Hepatocyte (in vitro differentiated cells): ENCODE measurements around the gene SAP30BP. TPM values are rescaled to one million over a fixed set of nuclear protein-coding genes. Genes with fewer than 3 reads are reported as not detected.

Experiments
- DNase-seq: peaks from one replicate; pipeline ENCODE4 v3.0.0-alpha.2; 2016; ENCODE audit warnings: low spot score
- H2AFZ ChIP-seq: fragments of 200-600 bp; sonication (generic); 2 replicates; pipeline ENCODE4 v1.6.0; 2016; ENCODE audit warnings: antibody characterized with exemption, mild to moderate bottlenecking
- H3K27ac ChIP-seq: fragments of 200-600 bp; sonication (generic); 2 replicates; pipeline ENCODE4 v1.5.1; 2016; ENCODE audit warnings: mild to moderate bottlenecking
- H3K27me3 ChIP-seq: fragments of 200-600 bp; sonication (generic); 2 replicates; pipeline ENCODE4 v1.6.1; 2016
- H3K36me3 ChIP-seq: fragments of 200-600 bp; sonication (generic); replicated peaks from 2 replicates; pipeline ENCODE4 v1.5.1; 2016; ENCODE audit warnings: low read depth; ENCODE audit not compliant: insufficient read depth
- H3K4me1 ChIP-seq: fragments of 200-600 bp; sonication (generic); 2 replicates; pipeline ENCODE4 v1.5.1; 2016; ENCODE audit warnings: mild to moderate bottlenecking, moderate library complexity; ENCODE audit not compliant: insufficient read depth
- H3K4me2 ChIP-seq: fragments of 200-600 bp; sonication (generic); 2 replicates; pipeline ENCODE4 v1.6.0; 2016
- H3K4me3 ChIP-seq: fragments of 200-600 bp; sonication (generic); 2 replicates; pipeline ENCODE4 v1.5.1; 2016; ENCODE audit warnings: mild to moderate bottlenecking
- H3K79me2 ChIP-seq: fragments of 200-600 bp; sonication (generic); 2 replicates; pipeline ENCODE4 v1.6.0; 2017; ENCODE audit warnings: mild to moderate bottlenecking
- H3K9me2 ChIP-seq: fragments of 200-600 bp; sonication (generic); replicated peaks from 2 replicates; pipeline ENCODE4 v1.6.0; 2017; ENCODE audit warnings: mild to moderate bottlenecking; ENCODE audit not compliant: insufficient read depth
- H3K9me3 ChIP-seq: fragments of 200-600 bp; sonication (generic); 2 replicates; pipeline ENCODE4 v1.5.1; 2016; ENCODE audit warnings: low read depth, mild to moderate bottlenecking
- H4K20me1 ChIP-seq: fragments of 200-600 bp; sonication (generic); 2 replicates; pipeline ENCODE4 v1.6.0; 2016; ENCODE audit warnings: mild to moderate bottlenecking; ENCODE audit not compliant: insufficient read depth, poor library complexity, severe bottlenecking
- CTCF ChIP-seq: fragments of 200-600 bp; sonication (generic); IDR thresholded peaks from 2 replicates; pipeline ENCODE4 v1.5.1; 2016; ENCODE audit warnings: antibody characterized with exemption, mild to moderate bottlenecking; ENCODE audit not compliant: poor library complexity
- EZH2 ChIP-seq: fragments of 200-600 bp; sonication (generic); IDR thresholded peaks from 2 replicates; pipeline ENCODE4 v1.6.1; 2016; ENCODE audit warnings: antibody characterized with exemption, mild to moderate bottlenecking, borderline replicate concordance
- EZH2phosphoT487 ChIP-seq: fragments of 200-600 bp; sonication (generic); IDR thresholded peaks from one replicate; pipeline ENCODE4 v1.6.1; 2018; ENCODE audit warnings: antibody characterized with exemption, mild to moderate bottlenecking, low read depth, moderate library complexity; ENCODE audit not compliant: unreplicated experiment, severe bottlenecking
- WGBS: methylation state at CpG from one replicate; pipeline ENCODE4 v1.1.6; 2016; ENCODE audit warnings: low lambda C conversion rate; ENCODE audit errors: missing lambda C conversion rate; 5-methylcytosine and 5-hydroxymethylcytosine counted together
- polyA plus RNA-seq: library from polyadenylated mRNA; unstranded; fragments of >200 nt; fragmentation: Nextera tagmentation; extraction: Ambion mirVana; gene quantifications from 2 replicates; pipeline ENCODE4 v1.2.1, GENCODE V29; 2016
- total RNA-seq: library from RNA; depleted of rRNA; stranded (reverse); fragments of >200 nt; gene quantifications from 2 replicates; pipeline ENCODE4 v1.2.3, GENCODE V29; 2014

SAP30BP gene
- total and polyA plus RNA-seq, 2 experiments from 2014 or later: 67.5 to 89.9 TPM

- 85% methylated on average over 22 of the region's 27 CpGs for WGBS
- Histone ChIP-seq H3K4me1 (peaks cover 14% of the 10 kb centered on the region), H4K20me1 (no peaks in the 10 kb centered on the region), H3K9me2 (no peaks in the 10 kb centered on the region), H2AFZ (no peak overlapping the region), H3K9me3 (no peaks in the 10 kb centered on the region), H3K4me2 (peak overlapping the region; percentile 84), H3K36me3 (no peaks in the 10 kb centered on the region), H3K27ac (peak overlapping the region; percentile 40), H3K27me3 (no peaks in the 10 kb centered on the region), H3K79me2 (no peaks in the 10 kb centered on the region), H3K4me3 (no peak overlapping the region)
- no peak for DNase-seq
- no peak for TF ChIP-seq CTCF
- TF ChIP-seq EZH2: no peak
- TF ChIP-seq EZH2phosphoT487: no peak
Observed at GRCh38 chr17:75754378-75755204, 87.5 kb downstream of the SAP30BP start.

DNA sequence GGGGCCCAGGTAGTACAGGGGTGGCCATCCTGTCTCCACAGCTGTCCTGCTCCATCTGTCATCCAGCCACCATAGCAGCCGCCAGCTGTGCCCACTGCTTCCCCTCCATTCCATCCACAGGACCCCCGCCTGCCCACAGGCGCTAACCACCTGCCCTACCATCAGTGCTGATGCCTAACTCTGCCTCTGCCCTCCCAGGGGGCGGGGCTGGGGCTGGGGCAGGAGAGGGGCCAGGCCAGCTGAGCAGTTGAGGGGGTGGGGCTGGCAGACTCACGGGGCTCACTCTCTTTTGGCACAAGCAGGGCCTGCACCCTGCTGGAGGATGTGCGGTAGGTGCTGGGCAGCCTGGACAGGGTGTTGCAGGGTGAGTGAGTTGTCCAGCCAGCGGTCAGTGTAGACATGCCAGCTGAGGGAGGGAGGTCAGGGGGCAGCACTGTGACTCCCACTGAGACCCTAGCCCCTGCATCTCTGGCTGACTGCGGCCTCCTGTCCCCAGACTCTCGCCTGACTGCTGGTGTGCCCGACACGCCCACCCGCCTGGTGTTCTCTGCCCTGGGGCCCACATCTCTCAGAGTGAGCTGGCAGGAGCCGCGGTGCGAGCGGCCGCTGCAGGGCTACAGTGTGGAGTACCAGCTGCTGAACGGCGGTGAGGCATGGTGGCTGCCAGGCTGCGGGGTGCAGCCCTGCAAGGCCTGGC lies 88.2 kb downstream of the SAP30BP start:
- TF ChIP-seq CTCF (no peak), EZH2phosphoT487 (no peak), EZH2 (no peak)
- Histone ChIP-seq H3K9me2 (no peaks in the 10 kb centered on the region), H3K79me2 (no peaks in the 10 kb centered on the region), H2AFZ (no peak overlapping the region), H3K27me3 (no peaks in the 10 kb centered on the region), H3K9me3 (no peaks in the 10 kb centered on the region), H3K4me3 (no peak overlapping the region), H3K27ac (no peak overlapping the region), H4K20me1 (no peaks in the 10 kb centered on the region), H3K4me1 (peaks cover 14% of the 10 kb centered on the region), H3K36me3 (no peaks in the 10 kb centered on the region), H3K4me2 (no peak overlapping the region)
- DNase-seq: no peak
- WGBS: 92% methylated on average over 19 of the region's 20 CpGs

- H3K36me3 ChIP-seq: no peaks in the 10 kb centered on the region
- TF ChIP-seq CTCF (no peak), EZH2 (no peak), EZH2phosphoT487 (no peak)
- no peak for DNase-seq
Observed at GRCh38 chr17:75755990-75756389, 88.9 kb downstream of the SAP30BP start.

More at GRCh38 chr17:75755990-75756389, 88.9 kb downstream of the SAP30BP start:
- Histone ChIP-seq H3K4me1 (peaks cover 14% of the 10 kb centered on the region), H2AFZ (no peak overlapping the region), H4K20me1 (no peaks in the 10 kb centered on the region), H3K79me2 (no peaks in the 10 kb centered on the region), H3K27me3 (no peaks in the 10 kb centered on the region), H3K4me2 (no peak overlapping the region), H3K27ac (no peak overlapping the region), H3K9me2 (no peaks in the 10 kb centered on the region), H3K4me3 (no peak overlapping the region), H3K9me3 (no peaks in the 10 kb centered on the region)
- WGBS: 93% methylated on average over 2 of the region's 2 CpGs
